ENCODE data around the gene IGFLR1.

IGFLR1 gene, protein sequence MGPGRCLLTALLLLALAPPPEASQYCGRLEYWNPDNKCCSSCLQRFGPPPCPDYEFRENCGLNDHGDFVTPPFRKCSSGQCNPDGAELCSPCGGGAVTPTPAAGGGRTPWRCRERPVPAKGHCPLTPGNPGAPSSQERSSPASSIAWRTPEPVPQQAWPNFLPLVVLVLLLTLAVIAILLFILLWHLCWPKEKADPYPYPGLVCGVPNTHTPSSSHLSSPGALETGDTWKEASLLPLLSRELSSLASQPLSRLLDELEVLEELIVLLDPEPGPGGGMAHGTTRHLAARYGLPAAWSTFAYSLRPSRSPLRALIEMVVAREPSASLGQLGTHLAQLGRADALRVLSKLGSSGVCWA

DNA sequence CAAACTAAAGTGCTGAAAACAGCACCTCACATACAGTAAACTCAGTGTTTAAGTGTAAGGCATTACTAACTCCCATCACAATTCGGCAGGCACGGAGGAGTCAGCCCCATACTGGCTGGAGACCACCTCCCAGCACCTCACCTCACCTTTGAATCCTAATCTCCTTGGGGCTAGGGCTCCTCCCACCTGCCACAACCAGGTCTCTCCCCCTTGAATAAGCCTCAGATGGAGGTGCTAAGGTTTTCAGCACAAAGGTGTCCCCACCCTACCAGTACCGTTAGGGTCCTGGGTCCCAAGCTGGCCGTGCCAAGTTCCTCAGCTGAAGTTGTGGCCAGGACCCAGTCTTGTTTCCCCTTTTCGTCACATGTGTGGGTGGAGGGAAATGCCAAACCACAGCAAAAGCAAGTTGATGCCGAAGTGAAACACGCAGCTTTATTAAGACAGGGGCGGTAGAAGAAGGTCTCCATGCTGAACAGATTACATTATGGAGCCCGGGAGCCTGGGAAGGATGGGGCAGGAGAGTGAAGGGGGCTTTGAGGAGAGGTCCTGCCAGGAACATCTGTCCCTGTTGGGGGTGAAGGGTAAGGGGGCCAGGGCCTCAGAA, at the start of gene IGFLR1:
IGFLR1 (minus strand) TSS at position 332 of the 604 bp plus-strand sequence. CDS start 1,272 bp downstream, outside the sequence.
- no peak within 1 kb of the TSS for H3K4me3 ChIP-seq (ENCODE audit: low read depth, low read length)
- TF ChIP-seq, protein P1, sequence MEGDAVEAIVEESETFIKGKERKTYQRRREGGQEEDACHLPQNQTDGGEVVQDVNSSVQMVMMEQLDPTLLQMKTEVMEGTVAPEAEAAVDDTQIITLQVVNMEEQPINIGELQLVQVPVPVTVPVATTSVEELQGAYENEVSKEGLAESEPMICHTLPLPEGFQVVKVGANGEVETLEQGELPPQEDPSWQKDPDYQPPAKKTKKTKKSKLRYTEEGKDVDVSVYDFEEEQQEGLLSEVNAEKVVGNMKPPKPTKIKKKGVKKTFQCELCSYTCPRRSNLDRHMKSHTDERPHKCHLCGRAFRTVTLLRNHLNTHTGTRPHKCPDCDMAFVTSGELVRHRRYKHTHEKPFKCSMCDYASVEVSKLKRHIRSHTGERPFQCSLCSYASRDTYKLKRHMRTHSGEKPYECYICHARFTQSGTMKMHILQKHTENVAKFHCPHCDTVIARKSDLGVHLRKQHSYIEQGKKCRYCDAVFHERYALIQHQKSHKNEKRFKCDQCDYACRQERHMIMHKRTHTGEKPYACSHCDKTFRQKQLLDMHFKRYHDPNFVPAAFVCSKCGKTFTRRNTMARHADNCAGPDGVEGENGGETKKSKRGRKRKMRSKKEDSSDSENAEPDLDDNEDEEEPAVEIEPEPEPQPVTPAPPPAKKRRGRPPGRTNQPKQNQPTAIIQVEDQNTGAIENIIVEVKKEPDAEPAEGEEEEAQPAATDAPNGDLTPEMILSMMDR (IDR thresholded peaks at IDR 0.05; ENCODE audit: low read depth, low read length) = no peak

DNA sequence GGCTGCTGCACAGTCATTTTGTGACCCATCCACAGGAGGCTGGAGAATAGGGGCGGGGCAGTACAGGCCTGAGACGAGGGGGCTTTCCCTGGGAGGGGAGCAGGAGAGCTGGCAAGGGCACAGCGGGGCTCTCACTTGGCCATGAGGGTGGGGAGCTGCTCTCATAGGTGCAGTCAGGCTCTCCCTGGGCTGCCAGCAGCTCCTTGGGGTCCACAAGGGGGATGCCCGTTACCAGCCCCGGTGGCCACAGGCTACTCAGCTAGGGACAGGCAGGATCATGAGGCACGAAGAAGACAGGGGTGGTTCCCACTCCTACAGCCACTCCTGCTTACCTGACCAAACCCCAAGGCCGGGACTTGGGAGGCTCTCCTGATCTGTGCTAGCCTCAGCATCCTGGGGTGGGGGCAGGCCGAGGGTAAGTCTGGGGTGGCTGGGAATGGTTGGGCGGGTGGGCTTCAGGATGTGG, 49.6 kb upstream of the IGFLR1 start:
- TF ChIP-seq, protein P1 (IDR thresholded peaks at IDR 0.05; ENCODE audit: low read depth, low read length) = no peak
- H3K4me3 ChIP-seq (ENCODE audit: low read depth, low read length) = no peak overlapping the region

DNA sequence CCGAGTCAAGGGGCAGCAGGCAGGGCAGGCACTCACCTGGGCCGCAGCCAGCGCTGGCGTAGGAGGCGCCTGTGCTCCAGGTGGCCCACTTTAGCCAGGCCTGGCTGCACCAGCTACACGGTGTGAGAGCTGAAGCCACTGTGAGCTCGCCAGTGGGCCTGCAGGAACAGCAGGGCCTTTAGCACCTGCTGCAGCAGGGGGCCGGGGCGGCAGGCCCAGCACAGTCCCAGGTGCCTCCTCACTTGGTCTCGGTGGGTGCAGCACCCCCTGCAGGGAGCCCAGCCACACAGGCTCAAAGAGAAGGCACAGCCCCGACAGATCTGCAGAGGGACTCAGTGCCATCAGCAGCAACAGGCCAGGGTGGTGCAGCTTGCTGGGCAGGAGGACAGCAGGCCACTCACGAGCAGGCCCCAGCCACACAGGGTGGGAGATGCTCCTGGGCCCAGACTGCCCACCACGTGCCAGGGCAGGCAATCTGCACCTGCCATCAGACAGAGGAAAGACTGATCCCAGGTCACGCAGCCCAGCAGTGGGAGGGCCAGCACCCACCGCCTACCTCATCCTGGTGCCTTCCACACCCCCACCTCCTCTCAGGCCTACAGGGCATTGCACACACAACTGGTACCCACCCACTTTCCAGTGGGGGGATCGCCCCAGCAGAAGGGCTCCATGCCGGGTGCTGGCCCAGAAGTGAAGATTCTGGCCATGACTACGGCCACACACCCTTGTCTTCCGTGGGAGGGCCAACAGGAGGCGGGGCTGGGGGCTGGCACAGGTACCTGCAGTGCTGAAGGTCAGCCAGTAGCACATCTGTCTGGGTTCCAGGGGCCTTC, 48.9 kb upstream of the IGFLR1 start:
- TF ChIP-seq, protein P1 (IDR thresholded peaks at IDR 0.05; ENCODE audit: low read depth, low read length) = no peak
- H3K4me3 ChIP-seq (ENCODE audit: low read depth, low read length) = no peak overlapping the region

DNA sequence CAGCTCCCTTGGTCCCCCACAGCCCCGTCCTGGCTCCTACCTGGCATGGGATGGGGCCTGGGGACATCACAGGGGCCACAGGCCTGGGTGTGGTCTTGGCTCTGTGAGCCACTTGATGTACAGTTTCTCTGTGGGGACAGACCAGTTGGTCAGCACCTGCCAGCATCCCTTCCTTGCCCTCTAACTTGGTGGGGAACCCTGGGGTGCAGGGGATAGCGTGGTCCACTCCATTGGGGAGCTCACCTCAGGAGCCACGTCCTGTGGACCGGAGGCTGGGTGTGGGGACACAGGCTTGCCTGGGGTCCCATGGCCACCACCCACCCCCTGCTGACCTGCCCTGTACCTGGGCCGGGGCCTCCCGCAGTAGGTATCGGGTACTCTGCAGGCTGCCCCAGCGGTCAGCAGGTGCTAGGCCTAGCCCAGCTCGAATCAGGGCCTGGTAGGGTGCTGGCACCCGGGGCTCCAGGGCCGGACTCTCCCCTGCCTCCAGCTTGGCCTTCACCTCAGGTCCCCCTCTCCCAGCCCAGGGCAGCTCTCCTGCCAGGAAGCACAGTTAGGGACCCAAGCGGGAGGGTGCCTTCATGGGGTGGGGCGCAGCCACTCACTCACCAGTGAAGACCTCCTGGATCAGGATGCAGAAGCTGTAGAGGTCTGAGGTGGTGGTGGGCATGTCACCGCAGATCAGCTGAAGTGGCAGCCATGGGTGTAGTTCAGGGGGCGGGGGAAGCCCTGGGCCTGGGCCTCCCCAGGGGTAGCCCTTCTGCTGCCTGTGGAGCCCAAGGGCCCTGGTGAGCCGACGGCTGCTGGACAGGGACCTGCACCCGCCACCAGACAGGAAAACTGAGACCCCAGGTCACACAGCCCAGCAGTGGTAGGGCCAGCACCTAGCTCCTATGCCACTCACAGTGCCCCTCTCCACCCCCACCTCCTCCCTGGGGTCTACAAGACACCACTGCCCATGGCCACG, 48.0 kb upstream of the IGFLR1 start:
- H3K4me3 ChIP-seq (ENCODE audit: low read depth, low read length) = no peak overlapping the region
- TF ChIP-seq, protein P1 (IDR thresholded peaks at IDR 0.05; ENCODE audit: low read depth, low read length) = no peak

DNA sequence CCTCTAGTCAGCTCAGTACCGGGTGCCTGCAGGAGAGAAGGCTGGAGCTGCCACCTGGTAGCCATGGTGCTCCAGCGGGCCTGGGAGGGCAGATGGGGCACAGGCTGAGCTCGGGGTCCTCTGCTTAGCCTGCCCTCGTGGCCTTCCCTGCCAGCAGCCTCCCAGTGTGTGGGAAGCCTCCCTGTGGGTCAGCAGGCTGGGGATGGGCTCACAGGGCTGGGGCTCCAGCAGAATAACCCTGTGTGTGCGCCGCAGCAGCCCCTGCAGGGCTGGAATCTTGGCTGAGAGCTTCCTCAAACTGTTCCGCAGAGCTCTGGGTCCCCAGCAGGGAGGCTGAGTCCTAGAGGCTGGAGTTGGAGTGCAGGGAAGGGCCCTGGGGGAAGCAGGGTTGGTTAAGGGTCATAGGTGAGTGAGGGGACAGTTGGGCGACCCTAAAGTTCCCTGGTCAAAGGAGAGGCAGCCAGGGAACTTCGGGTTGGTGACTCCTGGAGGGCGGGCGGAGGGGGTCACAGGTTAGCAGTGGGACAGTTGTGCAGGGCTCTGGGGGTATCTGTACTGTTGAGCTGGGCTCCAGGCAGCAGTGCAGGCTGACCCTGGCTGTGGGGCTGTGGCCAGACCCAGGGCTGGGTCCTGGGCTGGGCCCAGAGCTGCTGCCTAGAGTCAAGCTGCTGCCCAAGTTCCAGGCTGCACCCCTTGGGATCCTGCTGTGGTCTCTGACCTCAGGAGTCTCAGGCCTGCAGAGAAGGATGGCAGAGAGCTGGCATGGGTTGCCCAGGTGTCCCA, 47.1 kb upstream of the IGFLR1 start:
- no peak overlapping the region for H3K4me3 ChIP-seq (ENCODE audit: low read depth, low read length)
- TF ChIP-seq, protein P1 (IDR thresholded peaks at IDR 0.05; ENCODE audit: low read depth, low read length) = no peak
